Transverse colon (tissue), 3 donors: ENCODE results near the gene PRSS27.

Experiments
- EP300 ChIP-seq: sonication (generic); formaldehyde crosslinking; IDR thresholded peaks from one replicate; pipeline ENCODE4 v1.6.1; 2017; ENCODE audit warnings: antibody characterized with exemption, low read depth
- POLR2A ChIP-seq: fragments of 450-650 bp; IDR thresholded peaks from one replicate; pipeline ENCODE4 v1.6.1; 2016; ENCODE audit warnings: antibody characterized with exemption, mild to moderate bottlenecking, moderate library complexity
- TF ChIP-seq, protein P1 (sequence below), 5 experiments: fragments of 200-600 bp in 3 of 5; fragments of 450-650 bp in 2 of 5; sonication (generic) in 3 of 5; IDR thresholded peaks; 1 replicate in 2 of 5; 2 replicates in 3 of 5; pipeline ENCODE4 v1.5.1; 2016 to 2017; ENCODE audit warnings: antibody characterized with exemption in 5 of 5, inconsistent platforms in 3 of 5, mild to moderate bottlenecking in 2 of 5, moderate library complexity in 1 of 5

DNA sequence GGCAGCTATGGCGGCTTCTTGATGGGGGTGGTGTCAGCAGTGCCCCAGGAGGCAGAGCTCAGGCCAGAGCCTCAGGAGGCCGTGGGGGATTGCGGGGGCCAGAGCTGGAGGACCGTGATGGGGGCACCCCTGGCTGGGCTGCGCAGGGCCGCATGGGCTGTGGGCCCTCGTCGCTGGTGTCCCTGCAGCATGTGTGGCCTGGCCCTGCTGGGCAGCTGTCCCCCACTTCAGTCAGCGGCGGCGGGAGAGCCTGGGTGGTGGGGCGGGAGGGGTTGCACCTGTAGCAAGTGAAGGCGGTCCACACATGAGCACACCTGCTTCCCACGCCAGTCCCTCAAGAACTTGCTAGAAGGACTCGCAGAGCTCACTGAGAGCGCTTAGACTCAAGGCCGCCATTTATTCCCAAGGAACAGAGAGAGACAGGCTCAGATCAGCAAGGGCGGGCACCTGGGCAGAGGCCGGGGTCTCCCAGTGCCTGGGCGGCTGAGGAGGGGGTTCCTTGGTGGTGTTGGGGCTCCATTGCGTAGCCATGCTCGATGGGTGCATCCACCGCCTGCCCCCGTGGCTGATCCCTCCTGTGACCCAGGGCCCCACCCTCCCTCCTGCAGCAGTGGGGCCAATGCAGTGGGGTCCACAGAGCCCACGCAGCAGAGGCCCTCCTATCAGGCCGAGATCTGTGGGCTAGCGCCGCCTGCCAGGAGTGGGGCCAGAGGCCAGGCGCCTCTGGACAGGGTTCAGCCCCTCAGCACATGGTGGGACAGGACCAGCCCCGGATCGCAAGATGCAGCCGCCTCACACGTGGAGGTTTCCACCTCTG, 15.7 kb downstream of the PRSS27 start:
- TF ChIP-seq EP300 = no peak
- TF ChIP-seq, protein P1, sequence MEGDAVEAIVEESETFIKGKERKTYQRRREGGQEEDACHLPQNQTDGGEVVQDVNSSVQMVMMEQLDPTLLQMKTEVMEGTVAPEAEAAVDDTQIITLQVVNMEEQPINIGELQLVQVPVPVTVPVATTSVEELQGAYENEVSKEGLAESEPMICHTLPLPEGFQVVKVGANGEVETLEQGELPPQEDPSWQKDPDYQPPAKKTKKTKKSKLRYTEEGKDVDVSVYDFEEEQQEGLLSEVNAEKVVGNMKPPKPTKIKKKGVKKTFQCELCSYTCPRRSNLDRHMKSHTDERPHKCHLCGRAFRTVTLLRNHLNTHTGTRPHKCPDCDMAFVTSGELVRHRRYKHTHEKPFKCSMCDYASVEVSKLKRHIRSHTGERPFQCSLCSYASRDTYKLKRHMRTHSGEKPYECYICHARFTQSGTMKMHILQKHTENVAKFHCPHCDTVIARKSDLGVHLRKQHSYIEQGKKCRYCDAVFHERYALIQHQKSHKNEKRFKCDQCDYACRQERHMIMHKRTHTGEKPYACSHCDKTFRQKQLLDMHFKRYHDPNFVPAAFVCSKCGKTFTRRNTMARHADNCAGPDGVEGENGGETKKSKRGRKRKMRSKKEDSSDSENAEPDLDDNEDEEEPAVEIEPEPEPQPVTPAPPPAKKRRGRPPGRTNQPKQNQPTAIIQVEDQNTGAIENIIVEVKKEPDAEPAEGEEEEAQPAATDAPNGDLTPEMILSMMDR (IDR thresholded peaks at IDR 0.05) = no peak
- no peak for TF ChIP-seq POLR2A
